Transverse colon (tissue), 4 donors: ENCODE measurements around the gene DAZ1.
"Not testable (repeated sequence)": the region's sequence is repeated elsewhere in the genome, so short reads cannot be mapped to it uniquely, and the experiment has no call there.

Experiments used
- CTCF ChIP-seq, 5 experiments: fragments of 200-600 bp in 3 of 5; fragments of 450-650 bp in 2 of 5; sonication (generic) in 3 of 5; IDR thresholded peaks; 1 replicate in 2 of 5; 2 replicates in 3 of 5; pipeline ENCODE4 v1.5.1; 2016 to 2017; ENCODE audit warnings: antibody characterized with exemption in 5 of 5, inconsistent platforms in 3 of 5, mild to moderate bottlenecking in 2 of 5, moderate library complexity in 1 of 5
- EP300 ChIP-seq: sonication (generic); formaldehyde crosslinking; IDR thresholded peaks from one replicate; pipeline ENCODE4 v1.6.1; 2017; ENCODE audit warnings: antibody characterized with exemption, low read depth
- POLR2A ChIP-seq: fragments of 450-650 bp; IDR thresholded peaks from one replicate; pipeline ENCODE4 v1.6.1; 2016; ENCODE audit warnings: antibody characterized with exemption, mild to moderate bottlenecking, moderate library complexity
- POLR2AphosphoS5 ChIP-seq, 3 donors: sonication (generic); formaldehyde crosslinking; IDR thresholded peaks; one replicate each; pipeline ENCODE4 v1.6.1; 2016; ENCODE audit warnings: antibody characterized with exemption in 3 of 3

DNA sequence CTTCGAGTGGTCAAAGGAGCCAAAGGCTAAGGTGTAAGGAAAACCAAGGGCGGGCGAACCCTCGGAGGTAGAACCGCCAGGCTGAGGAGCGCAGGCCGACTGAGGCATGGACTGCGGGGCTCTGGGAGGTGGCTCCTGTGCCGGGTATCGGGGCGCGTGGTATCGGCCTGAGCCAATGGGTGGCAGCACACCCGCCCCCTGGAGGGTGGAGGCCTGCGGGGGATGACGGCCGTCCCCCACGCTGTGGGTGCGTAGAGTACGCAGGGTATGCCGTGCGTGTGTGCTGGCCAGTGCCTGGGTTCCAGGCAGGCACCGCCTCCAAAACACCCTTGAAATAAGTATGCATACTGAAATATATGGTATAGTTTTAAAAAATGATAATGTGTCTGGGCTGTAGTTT lies at the start of gene DAZ1:
- TF ChIP-seq CTCF (IDR thresholded peaks at IDR 0.05); POLR2A; POLR2AphosphoS5 (IDR thresholded peaks at IDR 0.05); EP300: not testable (repeated sequence)
